Stimulated activated CD8-positive, alpha-beta memory T cell treated with anti-CD3 and anti-CD28 coated beads, Interleukin-7, amount 100 ng/mL, for 24 hours (primary cell): ENCODE results near the gene RDM1.
"Not testable (repeated sequence)": the region's sequence is repeated elsewhere in the genome, so short reads cannot be mapped to it uniquely, and the experiment has no call there.

ENCODE experiments used
- DNase-seq: peaks from one replicate; pipeline ENCODE4 v3.0.0-alpha.2; 2020; ENCODE audit warnings: low read depth

Gene RDM1, protein sequence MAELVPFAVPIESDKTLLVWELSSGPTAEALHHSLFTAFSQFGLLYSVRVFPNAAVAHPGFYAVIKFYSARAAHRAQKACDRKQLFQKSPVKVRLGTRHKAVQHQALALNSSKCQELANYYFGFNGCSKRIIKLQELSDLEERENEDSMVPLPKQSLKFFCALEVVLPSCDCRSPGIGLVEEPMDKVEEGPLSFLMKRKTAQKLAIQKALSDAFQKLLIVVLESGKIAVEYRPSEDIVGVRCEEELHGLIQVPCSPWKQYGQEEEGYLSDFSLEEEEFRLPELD

DNA sequence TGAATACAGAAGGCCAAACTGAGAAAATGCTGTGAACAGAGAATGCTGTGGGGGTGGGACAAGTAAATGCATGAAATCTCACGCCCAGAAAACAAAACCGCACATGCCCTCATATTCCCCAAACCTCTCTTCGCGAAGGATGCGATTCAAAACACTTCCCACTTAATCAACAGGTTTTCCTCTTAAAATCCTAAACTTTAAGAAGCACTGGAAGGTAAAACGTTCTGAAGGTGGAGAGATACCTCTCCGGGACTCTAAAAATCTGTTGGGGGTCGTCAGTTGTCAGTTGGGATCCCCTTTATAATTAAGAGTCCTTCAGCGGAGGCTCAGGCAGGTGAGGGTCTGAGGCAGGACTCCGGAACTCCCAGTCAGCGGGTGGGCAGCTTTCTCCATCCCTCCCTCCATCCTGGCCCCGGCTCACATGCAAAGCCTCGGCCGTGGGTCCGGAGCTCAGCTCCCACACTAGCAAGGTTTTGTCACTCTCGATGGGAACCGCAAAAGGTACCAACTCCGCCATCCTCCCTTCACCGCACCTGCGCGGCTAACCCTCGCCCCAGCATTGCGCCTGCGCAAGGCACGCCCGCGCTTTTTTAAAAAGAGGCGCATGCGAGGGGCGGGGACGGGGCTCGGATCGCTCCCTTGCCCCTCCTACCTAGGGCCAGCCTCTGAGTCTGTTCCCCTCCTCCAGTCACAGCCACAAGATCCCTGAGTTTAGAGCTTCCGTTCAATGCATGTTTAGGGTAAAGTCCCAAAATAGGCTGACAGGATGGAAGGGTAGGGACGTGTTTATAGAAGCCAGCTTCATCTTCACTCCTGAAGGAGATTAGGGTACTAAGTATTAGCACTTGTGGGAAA is at the start of gene RDM1:
Gene RDM1 (minus strand): TSS at position 563 of the 855 bp plus-strand sequence. CDS start 46 bp downstream, at position 517.
- peak; percentile 69 for DNase-seq

DNA sequence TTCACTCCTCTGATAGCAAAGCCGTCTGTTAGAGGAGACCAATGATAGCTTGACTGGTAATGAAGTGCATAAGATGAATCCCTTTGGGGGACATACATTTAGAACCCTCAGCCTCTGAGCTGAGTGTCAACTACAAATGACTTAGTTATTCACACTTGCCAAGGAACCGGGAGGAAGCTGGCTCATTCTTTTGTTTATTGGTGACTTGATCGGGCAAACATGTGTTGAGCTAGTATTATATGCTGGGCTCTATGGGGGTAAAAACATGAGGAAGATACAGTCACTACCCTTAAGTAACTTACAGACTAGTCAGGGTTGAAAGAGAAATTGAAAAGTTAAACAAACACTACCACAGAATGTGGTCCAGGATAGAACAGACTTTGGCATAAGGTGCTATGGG is 47.8 kb upstream of the RDM1 start:
- no peak for DNase-seq

DNA sequence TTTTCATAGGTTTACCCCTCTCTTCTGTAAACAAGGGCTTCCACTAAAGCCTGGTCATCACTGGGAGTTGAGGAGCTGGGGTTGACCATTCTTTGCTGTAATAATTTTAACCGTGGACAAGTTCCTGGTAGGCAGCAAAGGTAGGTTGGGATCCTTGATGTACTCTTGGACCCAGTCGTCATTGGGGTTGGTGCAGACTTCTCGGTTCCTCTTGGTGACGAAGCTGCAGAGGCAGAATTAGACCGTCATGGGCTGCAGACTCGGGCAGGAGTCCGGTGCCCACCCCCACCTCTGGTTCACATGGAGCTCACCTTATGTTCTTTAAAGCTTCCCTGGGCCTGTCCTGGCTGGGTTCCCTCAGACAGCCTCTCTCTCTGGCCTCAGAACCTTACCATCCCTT is 46.9 kb upstream of the RDM1 start:
- no peak for DNase-seq

DNA sequence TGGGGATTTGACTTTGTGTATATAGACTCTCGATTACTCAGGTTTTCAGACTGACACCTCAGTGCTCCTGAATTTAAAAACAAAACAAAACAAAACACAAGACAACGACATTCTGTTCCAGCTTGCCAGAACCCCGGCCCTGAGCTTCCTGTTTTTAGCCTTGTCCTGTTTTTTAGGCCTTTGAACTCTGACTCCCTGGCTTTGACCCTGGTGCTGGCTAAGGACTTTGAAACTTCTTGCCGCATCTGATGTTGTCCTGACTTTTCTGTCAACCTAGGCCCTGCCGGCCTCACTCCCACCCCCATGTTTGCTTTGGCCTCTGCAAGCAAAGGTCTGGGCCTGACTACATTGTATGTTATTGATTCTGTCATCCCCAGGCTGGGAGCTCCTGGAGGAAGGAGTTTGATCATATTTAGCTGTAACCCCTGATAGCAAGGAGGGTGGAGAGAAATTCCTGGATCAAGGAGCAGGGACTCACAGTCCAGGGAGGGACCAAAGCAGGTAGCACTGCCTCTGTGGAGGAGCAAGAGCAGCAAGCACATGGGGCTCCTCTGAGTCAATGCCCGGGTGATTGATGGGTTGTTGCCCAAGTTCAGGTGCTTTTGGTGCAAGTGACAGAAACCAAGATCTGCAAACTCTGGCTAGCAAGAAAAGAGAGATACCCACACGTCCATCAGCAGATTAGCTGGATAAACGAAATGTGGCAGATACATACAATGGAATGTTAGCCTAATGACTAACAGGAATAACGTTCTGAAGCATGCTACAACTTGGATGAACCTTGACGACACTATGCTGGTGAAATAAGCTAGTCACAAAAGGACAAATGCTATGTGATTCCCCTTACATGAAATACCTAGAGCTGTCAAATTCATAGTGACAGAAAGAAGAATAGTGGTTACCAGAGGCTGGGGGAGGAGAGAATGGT is 43.0 kb upstream of the RDM1 start:
- no peak for DNase-seq

DNA sequence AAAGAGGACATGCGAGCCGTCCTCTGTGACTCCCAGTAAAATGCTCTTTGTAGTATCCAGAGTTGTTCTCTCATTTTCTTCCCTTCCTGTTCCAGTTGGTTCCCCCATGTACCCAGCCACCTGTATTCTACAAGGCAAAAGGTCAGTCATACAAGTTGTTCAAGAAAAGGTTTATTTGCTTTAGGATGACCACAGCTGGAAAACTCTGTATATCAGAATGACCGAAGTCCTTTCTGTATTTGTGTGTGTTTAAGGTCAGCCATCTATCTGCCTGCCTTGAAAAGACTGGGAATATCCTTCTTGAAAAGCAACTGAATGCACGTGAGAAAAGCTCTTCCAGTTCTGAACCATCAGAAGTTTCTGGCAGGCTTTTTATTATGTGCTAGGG is 42.4 kb upstream of the RDM1 start:
- DNase-seq = no peak

DNA sequence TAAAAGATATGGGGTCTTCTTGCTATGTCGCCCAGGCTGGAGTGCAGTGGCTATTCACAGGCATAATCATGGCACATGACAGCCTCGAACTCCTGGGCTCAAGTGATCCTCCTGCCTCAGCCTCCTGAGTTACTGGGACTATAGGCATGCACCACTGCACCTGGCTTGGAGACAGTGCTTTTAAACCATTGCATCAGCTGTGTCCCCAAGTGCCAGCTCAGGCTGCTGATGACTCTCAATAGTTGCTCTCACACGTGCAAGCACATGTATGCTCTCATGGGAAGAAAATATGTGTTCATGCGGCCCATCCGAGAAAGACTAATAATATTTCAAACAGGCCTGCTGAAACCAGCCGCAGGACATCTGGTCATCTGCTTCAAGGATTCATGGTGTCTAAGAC is 42.0 kb upstream of the RDM1 start:
- DNase-seq = no peak

DNA sequence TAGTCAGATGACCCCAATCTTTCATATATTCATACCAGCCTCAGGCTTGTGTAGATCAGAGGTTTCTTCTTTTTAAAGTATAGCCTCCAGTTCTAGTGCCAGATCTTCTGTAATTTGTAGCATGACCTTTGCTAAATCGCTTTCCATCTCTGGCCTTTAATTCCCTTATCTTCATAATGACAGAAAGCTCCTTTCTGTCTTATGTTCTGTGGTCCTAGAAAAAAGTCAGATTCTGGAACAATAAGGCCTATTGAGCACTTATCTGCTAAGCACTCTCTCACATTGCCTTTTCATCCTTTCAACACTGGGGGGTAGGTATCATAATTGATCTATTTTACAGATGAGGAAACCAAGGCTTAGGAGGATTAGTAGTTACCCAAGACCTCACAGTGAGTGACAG is 41.5 kb upstream of the RDM1 start:
- DNase-seq = no peak

DNA sequence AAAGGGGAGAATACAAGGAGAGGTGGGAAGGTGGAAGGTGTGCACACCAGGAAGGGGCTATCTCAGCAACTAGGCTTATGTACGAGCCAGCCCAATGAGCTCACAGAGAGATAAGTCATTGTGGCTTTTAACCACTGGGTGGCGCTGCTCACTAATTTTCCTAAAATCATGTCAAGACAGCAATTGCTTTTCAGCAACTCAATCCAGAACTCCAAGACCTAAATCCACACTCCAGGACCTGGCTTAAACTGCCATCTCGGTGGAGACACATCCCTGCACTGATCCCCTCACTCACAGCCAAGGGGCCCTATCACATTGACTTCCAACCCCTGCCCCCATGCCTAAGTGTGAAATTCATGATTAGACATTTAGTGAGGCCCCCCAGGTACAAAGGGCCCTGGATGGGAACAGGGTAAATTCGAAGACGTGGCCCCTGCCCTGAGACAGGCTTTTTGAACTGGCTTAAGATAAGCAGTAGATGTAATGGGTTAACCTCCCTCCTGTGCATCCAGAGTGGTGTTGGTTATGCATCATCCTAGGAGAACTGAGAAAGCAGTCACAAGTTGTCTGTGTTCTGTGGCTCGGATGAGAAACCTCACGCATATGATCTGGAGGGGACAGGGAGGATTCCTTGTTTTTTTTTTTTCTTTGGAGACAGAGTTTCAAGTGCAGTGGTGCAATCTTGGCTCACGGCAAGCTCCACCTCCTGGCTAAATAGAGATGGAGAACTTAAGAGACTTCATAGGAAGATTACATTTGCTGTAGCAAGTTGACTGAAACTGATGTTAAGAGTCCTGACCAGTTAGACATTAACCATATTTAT is 39.2 kb upstream of the RDM1 start:
- peak; percentile 61 for DNase-seq

DNA sequence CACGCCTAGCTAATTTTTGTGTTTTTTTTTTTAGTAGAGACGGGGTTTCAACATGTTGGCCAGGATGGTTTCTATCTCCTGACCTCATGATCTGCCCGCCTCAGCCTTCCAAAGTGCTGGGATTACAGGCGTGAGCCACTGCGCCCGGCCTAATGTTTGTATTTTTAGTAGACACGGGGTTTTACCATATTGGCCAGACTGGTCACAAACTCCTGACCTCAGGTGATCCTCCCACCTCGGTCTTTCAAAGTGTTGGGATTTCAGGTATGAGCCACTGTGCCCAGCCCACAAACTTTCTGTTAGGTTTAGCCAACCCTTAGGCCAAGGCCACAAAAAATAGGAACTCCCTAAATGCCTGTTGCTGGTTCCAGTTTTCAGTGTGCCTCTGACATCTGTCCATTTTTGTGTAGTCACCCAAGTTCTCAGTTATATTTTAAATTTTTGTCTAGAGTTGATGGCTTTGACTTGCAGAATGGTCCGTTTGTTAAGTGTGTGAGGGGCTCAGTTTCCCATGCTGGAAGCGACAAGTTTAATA is 38.0 kb upstream of the RDM1 start:
- DNase-seq = no peak

DNA sequence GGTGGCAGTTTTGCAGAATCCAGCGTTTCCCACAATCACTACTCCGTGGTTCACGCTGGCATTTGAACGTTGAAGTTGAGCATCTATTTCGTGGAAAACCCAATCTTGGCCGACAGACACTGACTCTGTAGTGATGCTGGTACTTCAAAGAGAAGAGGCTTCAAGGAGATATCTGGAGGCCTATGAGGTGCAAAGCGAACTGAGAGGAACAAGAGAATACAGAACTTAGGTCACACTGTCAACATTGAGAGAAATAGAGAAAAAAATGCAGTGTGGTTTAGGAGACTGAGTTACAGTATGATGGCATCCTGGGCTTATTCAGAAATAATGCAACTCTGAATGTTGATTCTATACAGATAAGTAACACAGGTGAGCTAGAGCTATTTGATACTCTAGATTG is 34.7 kb upstream of the RDM1 start:
- DNase-seq = no peak

DNA sequence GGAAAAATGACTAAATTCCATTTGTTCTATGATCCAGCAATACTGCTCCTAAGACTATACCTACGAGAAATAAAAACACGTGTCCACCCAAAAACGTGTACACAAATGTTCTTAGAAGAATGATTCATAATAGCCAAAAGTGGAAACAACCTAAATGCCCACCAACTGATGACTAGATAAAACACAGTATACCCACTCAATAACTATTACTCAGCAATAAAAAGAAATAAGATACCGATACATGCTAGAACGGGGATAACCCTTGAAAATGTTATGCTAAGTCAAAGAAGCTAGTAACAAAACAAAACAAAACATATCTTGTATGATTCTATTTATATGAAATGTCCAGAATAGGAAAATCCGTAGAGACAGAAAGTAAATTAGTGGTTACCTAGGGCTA is 33.1 kb upstream of the RDM1 start:
- no peak for DNase-seq

DNA sequence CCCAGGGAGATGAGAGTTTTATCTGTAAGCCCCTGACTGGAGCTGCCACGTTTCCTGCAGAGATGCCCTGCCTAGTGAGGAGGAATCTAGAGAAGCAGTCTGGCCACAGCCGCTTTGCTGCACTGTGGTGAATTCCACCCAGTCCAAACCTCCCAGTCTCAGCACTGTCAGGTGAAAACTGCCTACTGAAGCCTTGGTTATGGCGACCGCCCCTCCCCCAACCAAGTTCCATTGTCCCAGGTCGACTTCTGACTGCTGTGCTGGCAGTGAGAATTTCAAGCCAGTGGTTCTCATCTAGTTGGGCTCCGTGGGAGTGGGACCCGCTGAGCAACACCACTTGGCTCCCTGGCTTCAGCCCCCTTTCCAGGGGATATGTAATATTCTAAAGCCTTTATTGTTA is 23.1 kb upstream of the RDM1 start:
- no peak for DNase-seq

DNA sequence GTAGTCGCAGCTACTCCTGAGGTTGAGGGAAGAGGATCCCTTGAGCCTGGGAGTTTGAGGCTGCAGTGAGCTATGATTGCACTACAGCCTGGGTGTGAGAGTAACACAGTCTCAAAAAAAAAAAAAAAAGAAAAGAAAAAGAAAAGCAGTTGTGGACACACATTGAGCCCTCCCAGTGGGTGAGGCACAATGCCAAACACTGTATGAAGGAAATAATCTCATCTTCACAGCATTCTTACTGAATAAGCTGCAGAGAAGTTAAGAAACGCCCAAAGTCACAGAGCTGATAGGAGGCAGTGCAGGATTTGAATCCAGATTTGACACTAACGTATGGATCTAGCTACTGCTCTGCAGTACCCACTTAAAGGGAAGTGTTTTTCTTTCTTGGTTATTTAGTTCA is 18.8 kb upstream of the RDM1 start:
- no peak for DNase-seq

DNA sequence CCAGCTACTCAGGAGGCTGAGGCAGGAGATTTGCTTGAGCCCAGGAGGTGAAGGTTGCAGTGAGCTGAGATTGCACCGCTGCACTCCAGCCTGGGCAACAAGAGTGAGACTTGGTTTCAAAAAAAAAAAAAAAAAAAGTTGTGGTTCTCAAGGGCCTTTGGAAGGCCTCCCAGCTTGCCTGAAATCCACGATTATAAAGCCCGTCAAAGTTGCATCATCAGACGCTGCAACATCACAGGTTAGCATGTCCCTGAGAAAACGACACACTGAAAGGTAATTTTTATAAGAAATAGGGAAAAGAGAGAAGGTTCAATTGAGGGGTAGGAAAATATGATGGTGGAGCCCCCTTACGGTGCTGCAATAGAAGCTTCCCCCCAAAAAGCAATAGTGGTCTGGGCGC is 17.5 kb upstream of the RDM1 start:
- no peak for DNase-seq

DNA sequence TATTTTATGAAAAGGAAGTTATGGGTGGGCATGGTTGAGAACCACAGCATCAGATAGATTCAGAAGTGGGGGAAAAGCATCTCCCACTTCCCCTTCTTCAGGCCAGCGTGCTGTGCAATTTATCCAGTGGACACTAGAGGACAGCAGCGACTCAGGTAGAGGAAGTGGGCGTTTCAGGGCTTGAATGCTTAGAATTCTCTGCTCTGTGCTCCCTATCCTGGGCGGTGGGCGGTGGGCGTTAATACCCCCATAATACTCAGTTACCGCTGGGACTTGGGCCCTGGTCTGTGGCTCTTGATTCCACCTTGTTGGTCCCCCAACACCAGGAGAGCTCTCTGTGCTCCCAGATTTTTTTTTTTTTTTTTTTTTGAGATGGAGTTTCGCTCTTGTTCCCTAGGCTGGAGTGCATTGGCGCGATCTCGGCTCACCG is 16.6 kb upstream of the RDM1 start:
- peak; percentile 35 for DNase-seq

DNA sequence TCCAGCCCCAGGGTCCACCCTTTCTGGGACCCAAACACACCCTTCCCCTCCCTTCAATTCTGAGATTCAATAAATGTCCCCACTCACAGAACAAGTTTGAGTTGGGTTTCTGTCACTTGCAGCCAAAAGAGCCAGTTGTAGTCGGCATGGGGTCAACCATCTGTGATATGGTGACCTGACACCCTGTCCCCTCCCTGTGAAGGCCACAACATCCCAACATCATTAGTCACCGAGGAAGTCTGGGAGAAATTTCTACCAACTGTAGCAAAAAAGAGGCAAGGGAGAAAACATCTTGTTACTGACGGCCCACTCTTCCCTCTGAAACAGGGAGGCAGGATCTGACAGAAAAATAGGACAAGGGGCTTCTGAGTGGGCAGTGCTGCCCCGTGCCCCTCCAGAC is 13.6 kb upstream of the RDM1 start:
- DNase-seq = no peak

DNA sequence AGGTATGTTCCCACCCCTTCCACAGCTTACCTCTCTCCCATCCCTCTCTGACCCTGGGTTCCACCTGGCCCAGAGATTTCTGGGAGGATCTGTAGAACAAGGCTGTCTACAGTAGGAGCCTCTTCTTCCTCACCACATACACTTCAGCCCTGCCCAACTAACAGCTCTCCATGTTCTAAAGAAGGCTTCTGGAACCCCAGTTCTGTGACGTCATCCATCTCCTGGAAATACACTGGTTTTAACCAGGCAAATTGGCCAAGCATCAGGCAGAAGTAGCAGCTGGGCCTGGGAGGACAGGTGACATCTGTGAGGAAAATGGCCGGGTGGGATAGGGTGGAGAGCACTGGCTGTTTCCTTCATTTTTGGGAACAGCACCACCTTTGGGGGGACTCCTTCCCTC is 13.0 kb upstream of the RDM1 start, which contains the start of gene LYZL6:
Gene LYZL6 (minus strand): TSS at position 177 of the 400 bp plus-strand sequence. CDS start 4,357 bp downstream, outside the sequence.
- DNase-seq = no peak

DNA sequence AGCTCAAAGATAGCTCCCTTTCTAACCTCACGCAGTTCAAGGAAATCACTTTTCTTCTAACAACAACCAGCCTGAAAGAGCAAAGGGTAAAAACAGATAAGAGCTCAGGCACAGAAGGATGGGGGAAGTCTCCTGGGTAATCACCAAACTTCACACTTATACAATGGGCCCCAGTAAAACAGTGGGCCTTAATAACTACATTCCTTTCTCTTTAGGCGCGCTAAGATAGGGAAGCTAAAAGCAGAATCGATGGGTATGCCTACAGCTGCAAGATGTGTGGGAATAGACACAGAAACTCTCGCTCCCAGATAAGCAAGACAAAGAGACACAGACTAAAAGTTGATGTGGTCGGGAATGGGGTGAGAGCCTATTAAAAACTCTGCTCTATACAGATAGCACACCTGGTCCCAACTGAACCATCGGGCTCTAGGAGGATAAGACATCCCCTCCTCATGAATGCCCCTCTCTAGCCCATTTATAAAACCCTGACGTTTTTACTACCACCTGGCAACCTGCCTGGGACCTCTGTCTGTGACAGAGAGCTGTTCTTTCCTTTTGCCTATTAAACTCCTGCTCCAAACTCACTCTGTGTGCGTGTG is 12.1 kb upstream of the RDM1 start:
- DNase-seq = no peak

DNA sequence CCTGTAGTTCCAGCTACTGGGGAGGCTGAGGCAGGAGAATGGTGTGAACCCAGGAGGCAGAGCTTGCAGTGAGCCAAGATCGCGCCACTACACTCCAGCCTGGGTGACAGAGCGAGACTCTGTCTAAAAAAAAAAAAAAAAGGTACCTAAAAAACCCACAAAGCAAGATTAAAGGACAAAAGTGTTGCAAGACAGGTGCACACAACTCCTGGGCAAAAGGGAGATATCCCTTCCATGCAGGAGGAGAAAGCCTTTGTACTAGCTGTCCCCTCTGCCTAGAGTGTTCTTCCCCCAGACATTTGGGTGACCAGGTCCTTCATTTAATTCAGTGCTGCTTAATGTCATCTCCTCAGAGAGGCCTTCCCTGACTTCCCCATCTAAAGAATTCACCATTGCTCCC is 7.9 kb upstream of the RDM1 start:
- not testable (repeated sequence) for DNase-seq

DNA sequence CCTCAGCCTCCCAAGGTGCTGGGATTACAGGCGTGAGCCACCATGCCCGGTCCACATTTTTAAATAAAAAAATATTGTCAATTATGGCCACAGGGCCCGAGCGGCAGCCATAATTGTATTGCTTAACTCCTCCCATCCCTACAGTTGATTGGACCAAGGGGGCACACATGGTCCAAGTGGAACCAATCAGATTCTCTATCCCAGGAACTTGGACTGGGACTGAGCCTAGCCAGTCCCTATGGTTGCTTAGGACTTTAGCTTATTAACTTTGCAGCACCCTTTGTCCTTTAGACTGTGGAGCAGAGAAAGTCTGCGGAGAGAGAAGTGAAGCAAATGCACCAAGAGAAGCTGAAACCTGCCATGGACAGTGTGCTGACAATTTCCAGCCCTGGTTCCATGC is 5.5 kb upstream of the RDM1 start:
- DNase-seq = no peak

DNA sequence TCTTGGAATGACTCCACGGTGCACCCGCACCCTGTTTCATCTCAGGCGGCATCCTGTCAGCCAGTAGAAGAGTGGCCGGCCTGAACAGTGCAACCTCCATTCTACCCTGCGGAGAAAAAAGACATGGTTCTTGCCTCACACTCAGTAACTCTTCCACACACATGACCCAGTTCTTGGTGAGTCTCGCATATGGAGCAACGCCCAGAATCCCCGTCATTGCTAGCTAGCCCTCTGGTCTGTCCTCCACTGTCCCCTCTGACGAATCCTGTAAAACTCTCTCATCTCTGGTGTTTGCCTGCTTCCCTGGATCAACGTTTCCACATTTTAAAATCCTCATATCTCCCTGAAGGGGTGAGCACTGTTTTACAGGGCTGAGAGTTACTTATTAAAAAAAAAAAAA is 4.2 kb upstream of the RDM1 start:
- DNase-seq = no peak
